Fibroblast of lung (primary cell): ENCODE results near the gene PDSS2. TPM values are rescaled to one million over a fixed set of nuclear protein-coding genes. Genes with fewer than 3 reads are reported as not detected.

Experiments
- DNase-seq, 2 donors: peaks; one replicate each; pipeline versions ENCODE4 v3.0.0 to v3.0.0-alpha.2; 2010; ENCODE audit warnings: low read depth in 2 of 2
- H2AFZ ChIP-seq: 2 replicates; pipeline ENCODE4 v1.5.1; 2012; ENCODE audit warnings: low read length, control low read depth, inconsistent platforms
- H3K27ac ChIP-seq: 2 replicates; pipeline ENCODE4 v1.5.1; 2011; ENCODE audit warnings: low read length, control low read depth; ENCODE audit not compliant: insufficient read depth
- H3K27me3 ChIP-seq: 2 replicates; pipeline ENCODE4 v1.5.1; 2011; ENCODE audit warnings: mild to moderate bottlenecking, low read length; ENCODE audit not compliant: control insufficient read depth, insufficient read depth
- H3K36me3 ChIP-seq: 2 replicates; pipeline ENCODE4 v1.5.1; 2011; ENCODE audit warnings: low read length; ENCODE audit not compliant: control insufficient read depth, insufficient read depth
- H3K4me1 ChIP-seq: 2 replicates; pipeline ENCODE4 v1.5.1; 2011; ENCODE audit warnings: low read length; ENCODE audit not compliant: control insufficient read depth, insufficient read depth; ENCODE audit errors: extremely low read depth
- H3K4me2 ChIP-seq: 2 replicates; pipeline ENCODE4 v1.5.1; 2011; ENCODE audit warnings: low read length, control low read depth; ENCODE audit not compliant: insufficient read depth; ENCODE audit errors: extremely low read depth
- H3K4me3 ChIP-seq, 4 experiments: fragments of 200-600 bp in 1 of 4; sonication (generic) in 1 of 4; replicated peaks in 1 of 4; 2 replicates each; pipeline ENCODE4 v1.5.1; 2011 to 2016; ENCODE audit warnings: low read length in 4 of 4, low read depth in 3 of 4, mild to moderate bottlenecking in 3 of 4, control low read depth in 2 of 4, inconsistent platforms in 1 of 4, mixed read lengths in 1 of 4; ENCODE audit not compliant: insufficient read depth in 1 of 4; ENCODE audit errors: control extremely low read depth in 1 of 4
- H3K79me2 ChIP-seq: 2 replicates; pipeline ENCODE4 v1.5.1; 2012; ENCODE audit warnings: mild to moderate bottlenecking, low read length, inconsistent platforms; ENCODE audit not compliant: control insufficient read depth, insufficient read depth
- H3K9ac ChIP-seq: 2 replicates; pipeline ENCODE4 v1.5.1; 2011; ENCODE audit warnings: mild to moderate bottlenecking, low read length, control low read depth; ENCODE audit not compliant: insufficient read depth
- H3K9me3 ChIP-seq: 2 replicates; pipeline ENCODE4 v1.5.1; 2012; ENCODE audit warnings: low read depth, low read length; ENCODE audit not compliant: control insufficient read depth, insufficient read depth
- H4K20me1 ChIP-seq: 2 replicates; pipeline ENCODE4 v1.5.1; 2011; ENCODE audit warnings: low read length; ENCODE audit not compliant: control insufficient read depth, insufficient read depth; ENCODE audit errors: extremely low read depth
- CTCF ChIP-seq, 2 donors: IDR thresholded peaks in 1 of 2; conservative IDR thresholded peaks in 1 of 2; 1 replicate in 1 of 2; 2 replicates in 1 of 2; pipeline ENCODE4 v1.5.1; 2011 to 2012; ENCODE audit warnings: low read length in 2 of 2, control low read depth in 1 of 2, inconsistent platforms in 1 of 2, low read depth in 1 of 2, mild to moderate bottlenecking in 1 of 2
- EZH2 ChIP-seq: IDR thresholded peaks from 2 replicates; pipeline ENCODE4 v1.5.1; 2012; ENCODE audit warnings: low read length, control low read depth, mild to moderate bottlenecking; ENCODE audit errors: missing control alignments
- polyA plus RNA-seq, 2 donors: library from polyadenylated mRNA; depleted of rRNA in 1 of 2; stranded (reverse) in 1 of 2; unstranded in 1 of 2; fragments of >200 nt; gene quantifications; 2 replicates each; pipeline ENCODE4 v1.2.1, GENCODE V29; 2011 to 2012; ENCODE audit warnings: missing spikeins in 1 of 2
- total RNA-seq: library from RNA; depleted of rRNA; stranded (reverse); fragments of >200 nt; gene quantifications from 2 replicates; pipeline ENCODE4 v1.2.1, GENCODE V29; 2014

The PDSS2 gene
- total and polyA plus RNA-seq, 2 donors (not counting 1 experiment from before 2014, with no cell fraction given): 12.1 to 13.8 TPM

DNA sequence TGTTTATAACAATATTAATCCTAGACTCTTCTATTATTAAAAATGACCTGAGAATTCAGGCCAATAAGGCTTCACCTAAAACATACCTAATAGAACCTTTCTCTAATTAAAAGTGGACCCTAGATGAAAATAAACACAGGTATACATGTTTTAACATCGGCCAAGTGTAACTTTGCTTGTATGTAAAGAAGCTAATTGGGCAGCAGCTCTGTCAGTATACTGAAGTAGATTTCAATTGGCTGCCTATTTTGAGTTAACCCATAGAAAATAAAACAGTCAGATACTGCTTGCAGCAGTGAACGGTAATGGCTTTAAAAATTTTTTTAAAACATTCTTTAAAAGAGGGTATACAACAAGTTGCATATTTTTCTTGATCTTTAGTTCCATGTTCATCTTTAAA lies 67.3 kb downstream of the PDSS2 start:
- no peaks in the 10 kb centered on the region for H3K4me1 ChIP-seq
- H3K79me2 ChIP-seq: no peaks in the 10 kb centered on the region
- no peaks in the 10 kb centered on the region for H3K9me3 ChIP-seq
- H3K27me3 ChIP-seq: no peaks in the 10 kb centered on the region
- no peaks in the 10 kb centered on the region for H4K20me1 ChIP-seq
- H3K4me3 ChIP-seq: no peak overlapping the region
- no peak overlapping the region for H2AFZ ChIP-seq
- TF ChIP-seq CTCF (conservative IDR thresholded peaks at IDR 0.05 in 1 of 2, IDR thresholded peaks at IDR 0.05 in 1 of 2; ENCODE audit: low read depth in 1 of 2, low read length in 2 of 2): no peak
- no peak for TF ChIP-seq EZH2
- no peaks in the 10 kb centered on the region for H3K36me3 ChIP-seq
- H3K27ac ChIP-seq: no peak overlapping the region
- H3K4me2 ChIP-seq: no peak overlapping the region
- peak in 1 of 2 donors; percentile 4 for DNase-seq
- no peak overlapping the region for H3K9ac ChIP-seq

DNA sequence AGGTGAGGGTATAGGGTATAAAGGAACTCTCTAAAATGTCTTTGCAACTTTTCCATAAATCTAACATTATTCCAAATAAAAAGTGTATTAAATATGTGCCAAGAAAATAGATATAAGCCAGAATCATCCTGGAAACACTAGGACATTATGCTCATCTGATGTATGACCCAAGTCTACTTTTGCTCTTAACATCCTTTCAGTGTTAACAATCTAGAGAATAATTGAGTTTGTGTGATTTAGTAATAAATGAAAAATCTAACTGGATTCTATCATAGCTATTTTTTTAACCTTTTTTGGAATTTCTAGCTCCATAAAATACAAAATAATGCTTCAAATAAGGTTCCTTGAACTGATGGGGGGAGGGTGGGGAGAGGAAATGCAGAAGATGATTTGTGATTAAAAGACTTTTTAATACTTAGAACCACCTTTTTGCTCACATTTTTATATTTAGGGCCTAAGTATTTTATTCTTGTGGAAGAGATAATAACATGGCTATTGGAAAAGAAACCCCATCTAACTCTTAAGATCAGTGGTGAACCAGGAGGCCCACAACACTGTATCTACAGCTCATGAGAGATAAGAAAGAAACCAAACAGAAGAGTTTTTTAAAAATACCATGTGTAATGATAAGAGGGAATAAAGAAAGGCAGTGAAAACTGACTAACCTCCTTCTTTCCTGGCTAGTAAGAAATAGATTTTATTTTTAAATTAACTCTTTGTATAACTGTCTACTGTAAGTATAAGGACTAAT lies 68.5 kb downstream of the PDSS2 start:
- no peak overlapping the region for H2AFZ ChIP-seq
- H3K9ac ChIP-seq: no peak overlapping the region
- no peaks in the 10 kb centered on the region for H3K36me3 ChIP-seq
- H3K79me2 ChIP-seq: no peaks in the 10 kb centered on the region
- no peaks in the 10 kb centered on the region for H3K27me3 ChIP-seq
- no peak overlapping the region for H3K4me3 ChIP-seq
- no peaks in the 10 kb centered on the region for H3K4me1 ChIP-seq
- H3K4me2 ChIP-seq: no peak overlapping the region
- H3K9me3 ChIP-seq: no peaks in the 10 kb centered on the region
- TF ChIP-seq CTCF (conservative IDR thresholded peaks at IDR 0.05 in 1 of 2, IDR thresholded peaks at IDR 0.05 in 1 of 2; ENCODE audit: low read depth in 1 of 2, low read length in 2 of 2) (no peak), EZH2 (no peak)
- H3K27ac ChIP-seq: no peak overlapping the region
- H4K20me1 ChIP-seq: no peaks in the 10 kb centered on the region
- DNase-seq: no peak

- H3K36me3 ChIP-seq: no peaks in the 10 kb centered on the region
- H3K79me2 ChIP-seq: no peaks in the 10 kb centered on the region
- TF ChIP-seq EZH2: no peak
- TF ChIP-seq CTCF (conservative IDR thresholded peaks at IDR 0.05 in 1 of 2, IDR thresholded peaks at IDR 0.05 in 1 of 2; ENCODE audit: low read depth in 1 of 2, low read length in 2 of 2): no peak
- peak in 1 of 2 donors; percentile 6 for DNase-seq
- H3K4me2 ChIP-seq: no peak overlapping the region
- no peak overlapping the region for H3K4me3 ChIP-seq
- no peaks in the 10 kb centered on the region for H3K27me3 ChIP-seq
- H2AFZ ChIP-seq: no peak overlapping the region
- H4K20me1 ChIP-seq: no peaks in the 10 kb centered on the region
- H3K27ac ChIP-seq: no peak overlapping the region
- H3K9me3 ChIP-seq: no peaks in the 10 kb centered on the region
- H3K4me1 ChIP-seq: no peaks in the 10 kb centered on the region
- no peak overlapping the region for H3K9ac ChIP-seq
Measured at GRCh38 chr6:107390056-107390455, 69.3 kb downstream of the PDSS2 start.
